CD14-positive monocyte (primary cell): Measurements from ENCODE around the gene SDR42E1. TPM values are rescaled to one million over a fixed set of nuclear protein-coding genes. Genes with fewer than 3 reads are reported as not detected.

Experiments used
- DNase-seq, 3 donors: peaks; one replicate each; pipeline ENCODE4 v3.0.0-alpha.2; 2011 to 2022
- H2AFZ ChIP-seq: 2 replicates; pipeline ENCODE4 v1.6.0; 2012; ENCODE audit warnings: mild to moderate bottlenecking, low read depth, low read length, inconsistent platforms; ENCODE audit not compliant: insufficient read depth, poor library complexity, severe bottlenecking
- H3K27ac ChIP-seq, 2 donors: 1 replicate in 1 of 2; 2 replicates in 1 of 2; pipeline ENCODE4 v1.5.1; 2012 to 2013; ENCODE audit warnings: low read length in 2 of 2, control low read depth in 1 of 2, inconsistent platforms in 1 of 2, low read depth in 1 of 2, mild to moderate bottlenecking in 1 of 2
- H3K27me3 ChIP-seq, 2 donors: one replicate each; pipeline versions ENCODE4 v1.6.0 to v1.6.1; 2011 to 2013; ENCODE audit warnings: low read length in 2 of 2; ENCODE audit not compliant: control insufficient read depth in 2 of 2, insufficient read depth in 2 of 2
- H3K36me3 ChIP-seq, 2 donors: replicated peaks in 1 of 2; 1 replicate in 1 of 2; 2 replicates in 1 of 2; pipeline versions ENCODE4 v1.5.1 to v1.6.1; 2012 to 2013; ENCODE audit warnings: low read length in 2 of 2, control low read depth in 1 of 2, inconsistent platforms in 1 of 2, mild to moderate bottlenecking in 1 of 2; ENCODE audit not compliant: insufficient read depth in 2 of 2, control insufficient read depth in 1 of 2
- H3K4me1 ChIP-seq, 2 donors: 1 replicate in 1 of 2; 2 replicates in 1 of 2; pipeline versions ENCODE4 v1.5.1 to v1.6.1; 2012 to 2013; ENCODE audit warnings: low read length in 2 of 2, control low read depth in 1 of 2, inconsistent platforms in 1 of 2, mild to moderate bottlenecking in 1 of 2, moderate library complexity in 1 of 2; ENCODE audit not compliant: insufficient read depth in 2 of 2, control insufficient read depth in 1 of 2
- H3K4me2 ChIP-seq: replicated peaks from 2 replicates; pipeline ENCODE3; 2012; ENCODE audit warnings: low read length, moderate library complexity, mild to moderate bottlenecking; ENCODE audit not compliant: poor library complexity, severe bottlenecking; ENCODE audit errors: extremely low read depth
- H3K4me3 ChIP-seq, 3 experiments: fragments of 200-600 bp in 1 of 3; sonication (generic) in 1 of 3; replicated peaks in 1 of 3; 1 replicate in 2 of 3; 2 replicates in 1 of 3; pipeline ENCODE4 v1.5.1; 2011 to 2013; ENCODE audit warnings: low read length in 3 of 3, mild to moderate bottlenecking in 3 of 3, control low read depth in 2 of 3, low read depth in 2 of 3, inconsistent platforms in 1 of 3, moderate library complexity in 1 of 3
- H3K79me2 ChIP-seq: 2 replicates; pipeline ENCODE4 v1.6.0; 2012; ENCODE audit warnings: mild to moderate bottlenecking, control low read depth, inconsistent platforms, low read length, moderate library complexity; ENCODE audit not compliant: insufficient read depth
- H3K9ac ChIP-seq: 2 replicates; pipeline ENCODE4 v1.6.0; 2017; ENCODE audit warnings: low read length, mild to moderate bottlenecking; ENCODE audit not compliant: insufficient read depth, poor library complexity, severe bottlenecking
- H3K9me3 ChIP-seq, 2 donors: replicated peaks in 1 of 2; 1 replicate in 1 of 2; 2 replicates in 1 of 2; pipeline versions ENCODE4 v1.5.1 to v1.6.1; 2012 to 2013; ENCODE audit warnings: low read length in 2 of 2, control low read depth in 1 of 2; ENCODE audit not compliant: control insufficient read depth in 1 of 2, insufficient read depth in 1 of 2
- H4K20me1 ChIP-seq: 2 replicates; pipeline ENCODE4 v1.6.0; 2012; ENCODE audit warnings: mild to moderate bottlenecking, low read length, control low read depth, moderate library complexity; ENCODE audit not compliant: insufficient read depth
- H3K27ac Mint-ChIP-seq, 7 donors: one replicate each; pipeline ENCODE4 v1.8.0; 2020; ENCODE audit warnings: mild to moderate bottlenecking in 7 of 7, mixed read lengths in 7 of 7, moderate library complexity in 6 of 7, inconsistent platforms in 2 of 7
- H3K27me3 Mint-ChIP-seq, 3 donors: one replicate each; pipeline ENCODE4 v1.8.0; 2021 to 2022; ENCODE audit warnings: low read depth in 3 of 3, mild to moderate bottlenecking in 3 of 3, mixed read lengths in 3 of 3, moderate library complexity in 3 of 3, inconsistent platforms in 1 of 3
- H3K36me3 Mint-ChIP-seq, 2 donors: one replicate each; pipeline ENCODE4 v1.8.0; 2020; ENCODE audit warnings: mixed read lengths in 2 of 2, inconsistent platforms in 1 of 2, mild to moderate bottlenecking in 1 of 2
- H3K4me1 Mint-ChIP-seq: one replicate; pipeline ENCODE4 v1.8.0; 2020; ENCODE audit warnings: mild to moderate bottlenecking, mixed read lengths
- H3K4me3 Mint-ChIP-seq, 2 donors: one replicate each; pipeline ENCODE4 v1.8.0; 2020; ENCODE audit warnings: mild to moderate bottlenecking in 2 of 2, mixed read lengths in 2 of 2, moderate library complexity in 1 of 2
- H3K9me3 Mint-ChIP-seq, 7 donors: one replicate each; pipeline ENCODE4 v1.8.0; 2020 to 2022; ENCODE audit warnings: mixed read lengths in 7 of 7, mild to moderate bottlenecking in 6 of 7, moderate library complexity in 6 of 7, inconsistent platforms in 2 of 7
- CTCF ChIP-seq: fragments of 200-600 bp; IDR thresholded peaks from one replicate; pipeline ENCODE4 v1.8.0; 2022; ENCODE audit warnings: antibody characterized with exemption, mild to moderate bottlenecking
- WGBS: methylation state at CpG from one replicate; pipeline ENCODE4 v1.1.5; 2013; ENCODE audit warnings: missing lambda C conversion rate; ENCODE audit not compliant: insufficient coverage; 5-methylcytosine and 5-hydroxymethylcytosine counted together
- intact Hi-C, 2 donors: fragments of 100-400 bp; cut with micrococcal nuclease; formaldehyde crosslinking; loops; one replicate each; pipeline versions ENCODE4 v1.15.0 to v1.15.1; 2023
- polyA plus RNA-seq, 3 donors: library from polyadenylated mRNA; depleted of rRNA in 1 of 3; unstranded in 2 of 3; stranded (reverse) in 1 of 3; fragments of 300-500 nt in 2 of 3; fragments of >200 nt in 1 of 3; fragmentation: Illumina TruSeq in 2 of 3; gene quantifications; 1 replicate in 2 of 3; 2 replicates in 1 of 3; pipeline ENCODE4 v1.2.3, GENCODE V29; 2012 to 2021

SDR42E1 gene
- polyA plus RNA-seq, 3 donors: under 0.01 TPM; not detected in 2

DNA sequence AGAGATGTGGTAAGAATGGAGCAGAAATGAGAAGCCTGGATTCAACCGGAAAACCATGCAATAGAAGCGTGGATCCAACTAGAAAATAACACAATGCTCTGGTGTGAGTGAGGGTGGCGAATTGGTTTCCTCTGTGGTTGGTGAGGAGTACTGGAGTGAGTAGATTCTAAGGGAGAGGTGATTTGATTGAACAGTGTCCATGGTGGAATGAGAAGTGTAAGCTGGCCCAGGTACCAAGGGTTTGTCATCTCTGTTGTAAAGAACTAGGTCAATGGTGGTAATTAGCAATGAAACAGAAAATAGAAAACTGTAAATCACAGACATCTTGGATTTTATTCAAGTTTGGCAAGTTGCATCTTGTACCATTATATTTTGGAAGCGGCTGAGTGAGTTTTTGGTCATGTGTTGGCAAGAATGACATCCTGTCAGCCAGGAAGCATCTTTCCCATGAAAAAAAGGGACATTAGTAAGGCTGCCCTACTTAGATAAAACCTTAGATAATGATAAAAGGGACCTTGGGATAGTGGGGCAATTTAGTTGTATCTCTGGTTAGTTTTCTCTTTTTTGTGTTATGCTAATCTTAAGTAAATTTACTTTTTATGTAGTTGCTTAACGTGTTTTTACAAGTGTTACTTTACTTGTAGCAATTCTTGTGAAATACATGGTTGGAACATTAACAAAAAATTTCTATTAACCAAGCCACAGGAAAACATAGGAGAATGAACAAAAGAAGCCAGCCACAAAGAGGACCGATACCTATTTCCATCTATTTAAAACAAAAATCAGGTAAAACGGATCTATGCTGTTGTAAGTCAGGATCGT is 44.7 kb upstream of the SDR42E1 start:
- H3K4me1 Mint-ChIP-seq: no peaks in the 10 kb centered on the region
- no peaks in the 10 kb centered on the region for H3K36me3 ChIP-seq
- H3K4me3 ChIP-seq: no peak overlapping the region
- intact Hi-C loops: no loop called here
- H3K36me3 Mint-ChIP-seq: no peaks in the 10 kb centered on the region
- WGBS: 90% methylated on average over 3 of the region's 8 CpGs
- no peak overlapping the region for H3K27ac ChIP-seq
- H4K20me1 ChIP-seq: no peaks in the 10 kb centered on the region
- no peak overlapping the region for H3K4me2 ChIP-seq
- no peaks in the 10 kb centered on the region for H3K79me2 ChIP-seq
- no peaks in the 10 kb centered on the region for H3K9me3 ChIP-seq
- H2AFZ ChIP-seq: no peak overlapping the region
- no peaks in the 10 kb centered on the region for H3K9me3 Mint-ChIP-seq
- DNase-seq: no peak
- peaks cover 0 to 13% (median 6%) of the 10 kb centered on the region in 3 donors for H3K27me3 Mint-ChIP-seq
- H3K27me3 ChIP-seq: peaks cover 0 to 2% of the 10 kb centered on the region in 2 donors
- H3K4me3 Mint-ChIP-seq: no peak overlapping the region
- no peak overlapping the region for H3K9ac ChIP-seq
- no peak overlapping the region for H3K27ac Mint-ChIP-seq
- TF ChIP-seq CTCF: no peak
- H3K4me1 ChIP-seq: no peaks in the 10 kb centered on the region

DNA sequence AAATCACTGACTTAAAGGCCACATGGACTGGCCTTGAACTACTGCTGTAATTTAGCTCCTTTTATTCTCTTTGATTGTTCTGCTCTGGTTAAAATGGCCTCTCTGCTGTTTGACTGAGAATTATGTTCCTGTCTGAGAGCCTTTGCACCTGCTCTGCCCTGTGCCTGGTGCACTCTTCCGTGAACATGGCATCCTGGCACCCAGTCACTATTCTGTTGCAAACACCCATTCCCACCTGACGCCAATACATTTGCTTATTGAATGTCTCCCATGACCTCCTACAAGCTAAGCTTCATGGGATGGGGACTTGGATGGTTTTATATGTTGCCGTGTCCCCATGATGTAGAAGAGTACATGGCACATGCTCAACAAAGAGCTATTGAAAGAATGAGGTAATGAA is 43.8 kb upstream of the SDR42E1 start:
- 100% methylated on average over 1 of the region's 3 CpGs for WGBS
- no peak overlapping the region for H3K4me3 Mint-ChIP-seq
- Histone ChIP-seq H3K4me1 (no peaks in the 10 kb centered on the region), H3K4me3 (no peak overlapping the region), H2AFZ (no peak overlapping the region), H3K27me3 (peaks cover 0 to 2% of the 10 kb centered on the region in 2 donors), H3K9ac (no peak overlapping the region), H3K9me3 (no peaks in the 10 kb centered on the region), H3K36me3 (no peaks in the 10 kb centered on the region), H3K4me2 (no peak overlapping the region), H4K20me1 (no peaks in the 10 kb centered on the region), H3K27ac (no peak overlapping the region), H3K79me2 (no peaks in the 10 kb centered on the region)
- H3K27me3 Mint-ChIP-seq: peaks cover 1 to 8% (median 6%) of the 10 kb centered on the region in 3 donors
- DNase-seq: no peak
- H3K9me3 Mint-ChIP-seq: no peaks in the 10 kb centered on the region
- H3K36me3 Mint-ChIP-seq: no peaks in the 10 kb centered on the region
- H3K4me1 Mint-ChIP-seq: no peaks in the 10 kb centered on the region
- intact Hi-C loops: no loop called here
- H3K27ac Mint-ChIP-seq: no peak overlapping the region
- no peak for TF ChIP-seq CTCF
